NB4 (cell line): ENCODE data around the gene CGB3.

Experiments used
- CTCF ChIP-seq: IDR thresholded peaks from one replicate; pipeline ENCODE4 v1.5.1; 2012; ENCODE audit warnings: low read depth, low read length
- POLR2A ChIP-seq: IDR thresholded peaks from 2 replicates; pipeline ENCODE4 v1.6.1; 2011; ENCODE audit warnings: mild to moderate bottlenecking; ENCODE audit not compliant: insufficient read length; ENCODE audit errors: extremely low read depth

GRCh38 chr19:49064768-49065611 is 40.9 kb upstream of the CGB3 start, which contains the start of gene NTF4:
- TF ChIP-seq CTCF = no peak
- no peak for TF ChIP-seq POLR2A
